Brain pericyte (primary cell): Measurements from ENCODE around the gene PSME3IP1.
"Not testable (repeated sequence)": the region's sequence is repeated elsewhere in the genome, so short reads cannot be mapped to it uniquely, and the experiment has no call there.

Experiments
- DNase-seq: peaks from one replicate; pipeline ENCODE4 v3.0.0-alpha.2; 2012; ENCODE audit warnings: low read depth, low spot score

Gene PSME3IP1

DNA sequence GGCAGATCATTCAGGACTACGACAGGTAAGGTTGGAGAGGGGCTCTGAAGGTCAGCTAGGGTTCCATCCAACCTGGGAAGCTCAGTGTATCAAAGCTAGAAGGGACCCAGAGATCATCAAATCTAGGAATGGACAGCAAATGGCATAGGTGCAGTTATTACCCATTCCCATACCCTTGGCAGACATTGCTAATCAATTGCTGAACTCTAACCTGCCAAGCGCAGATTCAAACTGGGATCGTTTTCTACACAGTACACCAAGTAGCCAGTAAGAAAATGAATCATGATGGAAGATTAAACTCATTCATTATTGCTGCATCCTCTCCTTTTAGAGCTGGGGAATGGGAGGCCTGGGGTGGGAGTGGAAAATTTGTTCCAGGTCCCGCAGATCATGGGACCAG, 59.9 kb downstream of the PSME3IP1 start:
- no peak for DNase-seq

DNA sequence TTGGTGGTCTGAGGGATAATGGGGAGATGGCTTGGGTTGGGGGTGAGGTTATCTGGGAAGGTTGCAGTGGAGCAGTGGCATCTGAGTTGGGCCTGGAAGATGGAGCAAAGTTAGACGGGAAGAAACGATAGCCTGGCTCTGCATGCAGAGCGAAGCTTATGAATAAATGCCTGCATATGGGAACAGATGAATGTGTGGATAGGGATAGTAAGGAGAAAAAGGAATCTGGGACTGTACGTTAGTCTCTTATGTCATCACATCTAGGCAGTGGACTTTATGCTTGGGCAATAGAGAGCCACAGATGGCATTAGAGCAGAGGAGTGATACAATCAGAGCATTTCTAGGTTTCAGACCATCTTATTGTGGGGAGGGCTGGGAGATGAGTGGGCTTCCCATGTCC, 60.5 kb downstream of the PSME3IP1 start:
- DNase-seq, result no peak

DNA sequence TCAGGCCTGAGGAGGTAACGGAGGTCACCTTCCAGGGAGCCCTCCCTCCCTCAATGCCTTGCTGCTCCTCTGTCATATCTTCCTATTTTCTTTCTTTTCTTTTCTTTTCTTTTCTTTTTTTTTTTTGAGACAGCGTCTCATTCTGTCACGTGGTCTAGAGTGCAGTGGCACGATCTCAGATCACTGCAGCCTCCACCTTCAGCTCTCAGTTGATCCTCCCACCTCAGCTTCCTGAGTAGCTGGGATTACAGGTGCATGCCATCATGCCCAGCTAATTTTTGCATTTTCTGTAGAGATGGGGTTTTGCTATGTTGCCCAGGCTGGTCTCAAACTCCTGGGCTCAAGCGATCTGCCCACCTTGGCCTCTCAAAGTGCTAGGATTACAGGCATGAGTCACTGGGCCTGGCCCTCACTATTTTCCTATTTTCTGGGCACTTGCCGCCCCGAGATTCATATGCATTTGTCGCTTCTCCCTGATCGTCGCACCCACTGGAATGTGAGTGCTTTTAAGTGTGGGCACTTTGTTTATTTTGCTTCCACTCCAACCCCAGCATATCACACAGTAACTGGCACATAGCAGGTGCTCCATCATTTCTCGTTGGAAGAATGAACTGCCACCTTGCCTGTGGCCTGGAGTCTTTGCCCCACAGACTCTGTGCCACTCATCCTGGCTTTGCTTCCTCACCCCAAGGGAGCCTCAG, 61.7 kb downstream of the PSME3IP1 start:
- DNase-seq, result no peak

DNA sequence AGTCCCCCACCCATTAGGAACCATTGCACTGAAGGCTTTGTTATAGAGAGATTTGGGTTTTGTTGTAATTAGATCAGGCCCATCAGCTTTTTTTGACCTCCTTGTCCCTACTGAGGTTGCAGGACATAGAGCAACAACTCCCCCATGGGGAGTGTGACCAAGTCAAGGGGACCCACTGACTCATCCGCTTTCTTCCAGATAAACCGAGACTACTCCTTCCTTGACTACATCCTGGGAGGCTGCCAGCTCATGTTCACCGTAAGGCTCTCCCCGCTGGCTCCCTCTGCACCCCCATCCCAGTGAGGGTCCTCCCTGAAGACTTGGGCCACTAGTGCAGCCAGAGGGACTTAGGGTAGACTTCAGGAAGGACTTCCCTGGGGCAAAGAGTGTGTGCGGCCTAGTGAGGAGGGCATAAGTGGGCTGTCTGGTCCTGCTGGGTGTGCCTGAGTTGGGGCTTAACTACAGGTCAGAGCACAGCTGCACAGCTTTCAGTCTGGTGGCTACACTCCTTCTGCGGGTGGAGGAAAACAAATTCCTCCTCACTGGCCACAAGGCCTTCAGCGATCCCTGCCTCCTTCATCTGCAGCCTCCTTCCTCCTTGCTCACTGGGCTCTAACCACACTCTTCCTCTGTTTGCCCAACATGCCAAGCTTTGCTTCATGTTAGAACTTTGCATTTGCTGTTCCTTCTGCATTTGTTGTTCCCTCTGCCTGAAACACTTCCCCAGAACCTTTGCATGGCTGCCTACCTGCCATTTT, 62.4 kb downstream of the PSME3IP1 start:
- DNase-seq, result no peak

DNA sequence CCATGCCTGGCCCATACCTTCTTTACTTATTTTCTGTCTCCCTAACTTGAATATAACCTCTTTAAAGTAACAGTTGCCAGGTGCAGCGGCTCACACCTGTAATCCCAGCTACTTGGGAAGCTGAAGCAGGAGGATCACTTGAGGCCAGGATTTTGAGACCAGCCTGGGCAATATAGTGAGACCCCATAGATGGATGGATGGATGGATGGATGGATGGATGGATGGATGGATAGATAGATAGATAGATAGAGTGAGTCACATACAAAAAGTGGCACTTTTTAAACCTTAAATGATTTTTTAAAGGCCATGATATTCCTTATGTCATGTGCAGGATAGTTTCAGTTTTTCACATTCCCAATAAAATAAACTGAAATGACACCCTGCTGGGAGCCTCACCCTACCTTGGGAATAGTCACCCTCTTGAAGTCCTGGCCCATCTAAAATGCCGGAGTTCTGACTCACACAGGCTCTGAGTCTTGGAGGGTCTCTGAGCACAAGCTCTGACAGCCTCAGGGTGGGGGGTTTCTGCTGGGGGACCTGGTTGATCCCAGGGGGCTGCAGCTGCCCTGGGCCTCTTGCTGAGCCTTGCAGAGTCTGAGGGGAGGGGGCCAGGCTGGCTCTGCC, 67.3 kb downstream of the PSME3IP1 start:
- no peak for DNase-seq

DNA sequence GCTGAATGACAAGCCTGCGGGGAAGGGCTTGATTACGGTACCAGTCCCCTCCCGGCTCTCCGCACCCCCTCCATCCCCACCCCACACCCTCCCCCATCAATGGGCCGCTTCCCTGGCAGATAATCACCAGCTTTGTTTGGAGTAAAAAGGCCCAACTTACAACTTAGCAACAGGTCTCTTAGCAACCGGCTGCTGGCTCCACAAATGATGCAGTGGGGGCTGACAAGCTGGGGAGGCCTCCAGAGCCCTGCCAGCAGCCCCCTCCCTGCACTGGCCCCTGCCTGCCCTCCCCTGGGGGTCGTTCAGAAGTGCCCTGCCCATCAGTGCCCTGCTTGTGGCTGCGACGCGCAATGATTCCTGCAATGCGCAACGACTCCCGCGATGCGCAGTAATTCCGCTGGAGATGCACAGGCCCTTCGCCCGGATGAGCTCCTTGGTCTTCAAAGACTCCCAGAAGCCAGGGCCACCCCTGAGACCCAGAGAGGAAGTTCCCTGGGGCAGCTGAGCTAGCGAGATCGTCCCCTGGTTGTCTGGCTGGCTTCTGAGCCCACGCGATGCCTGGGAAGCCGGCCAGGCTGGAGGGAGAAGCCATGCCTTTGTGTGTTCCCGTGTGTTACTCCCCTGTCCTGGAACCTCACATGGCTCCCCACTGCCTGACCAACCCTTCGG, 70.2 kb downstream of the PSME3IP1 start:
- DNase-seq, result peak; percentile 31

DNA sequence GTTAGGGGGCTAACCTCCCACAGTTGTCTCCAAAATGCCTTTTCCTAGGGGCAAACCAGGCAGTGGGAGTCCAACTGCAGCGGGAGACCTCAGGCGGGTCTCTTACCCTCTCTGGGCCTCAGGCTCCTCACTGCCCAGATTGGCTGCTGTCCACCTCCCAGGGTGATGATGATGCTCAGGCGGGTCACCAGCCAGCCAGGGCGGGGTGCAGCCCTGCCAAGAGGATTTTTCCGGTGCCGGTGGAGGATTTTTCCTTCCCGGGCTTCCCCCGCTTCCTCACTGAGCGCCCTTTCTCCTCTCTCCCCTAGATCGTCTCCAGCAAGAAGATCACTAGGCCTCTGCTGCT, 70.7 kb downstream of the PSME3IP1 start:
- no peak for DNase-seq

DNA sequence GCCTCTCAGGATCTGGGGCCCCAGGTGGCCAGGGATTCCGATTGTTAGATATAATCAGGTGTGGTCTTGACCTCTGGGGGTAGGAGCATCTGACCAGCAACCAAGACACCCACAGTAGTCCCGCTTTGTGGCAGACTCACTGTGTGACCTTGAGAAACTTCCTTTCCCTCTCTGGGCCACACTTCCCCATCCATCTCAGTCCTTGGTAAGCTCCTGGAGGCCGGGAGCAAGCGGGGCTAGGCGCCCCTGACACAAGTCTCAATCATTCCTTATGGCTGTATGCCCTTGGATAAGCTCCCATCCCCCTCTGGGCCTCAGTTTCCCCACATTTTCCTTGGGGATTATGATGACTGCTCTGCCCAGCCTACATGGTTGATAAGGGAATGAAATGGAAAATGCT, 72.2 kb downstream of the PSME3IP1 start:
- no peak for DNase-seq

DNA sequence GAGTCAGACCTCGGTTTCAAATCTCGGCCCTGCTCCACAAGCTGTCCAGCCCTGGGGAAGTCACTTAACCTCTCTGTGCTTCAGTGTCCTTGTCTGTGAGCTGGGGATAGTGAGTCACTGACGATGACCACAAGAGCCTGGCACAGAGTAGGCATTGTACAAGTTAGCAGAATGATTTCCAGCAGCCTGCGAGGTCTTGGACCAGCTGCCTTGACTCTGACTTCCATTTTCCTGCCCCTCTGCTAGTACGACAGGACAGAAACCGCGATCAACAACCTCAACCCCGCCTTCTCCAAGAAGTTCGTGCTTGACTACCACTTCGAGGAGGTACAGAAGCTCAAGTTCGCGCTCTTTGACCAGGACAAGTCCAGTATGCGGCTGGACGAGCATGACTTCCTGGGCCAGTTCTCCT, 72.8 kb downstream of the PSME3IP1 start:
- no peak for DNase-seq

DNA sequence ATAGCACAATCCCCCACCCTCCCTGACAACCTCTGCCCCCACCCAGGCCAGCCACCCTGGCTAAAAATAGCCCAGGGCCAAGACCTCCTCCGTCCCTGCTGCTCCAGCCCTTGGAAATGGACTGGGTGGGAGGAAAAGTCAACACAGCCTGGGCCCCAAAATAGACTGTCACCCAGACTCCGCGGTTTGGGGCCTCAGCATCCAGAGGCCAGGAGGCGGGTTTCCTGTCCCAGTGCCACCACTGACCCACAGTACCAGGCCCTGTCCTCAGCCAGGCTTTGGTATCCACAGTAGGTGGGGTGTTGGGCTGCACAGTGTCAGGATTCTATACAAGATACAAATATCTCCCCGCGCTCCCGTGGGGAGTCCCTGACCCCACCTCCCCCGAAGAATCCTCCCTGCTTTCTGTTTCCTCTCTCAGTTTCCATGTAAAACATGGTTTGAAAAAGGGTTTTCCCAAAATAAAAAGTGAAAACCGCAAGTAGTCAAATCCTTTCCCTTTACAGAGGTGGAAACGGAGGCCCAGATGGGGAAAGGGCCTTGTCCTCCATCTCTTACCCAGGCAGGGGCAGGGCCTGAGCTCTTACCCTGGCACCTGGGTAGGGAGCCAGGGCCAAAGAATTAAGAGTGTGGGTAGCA, 73.3 kb downstream of the PSME3IP1 start:
- no peak for DNase-seq

DNA sequence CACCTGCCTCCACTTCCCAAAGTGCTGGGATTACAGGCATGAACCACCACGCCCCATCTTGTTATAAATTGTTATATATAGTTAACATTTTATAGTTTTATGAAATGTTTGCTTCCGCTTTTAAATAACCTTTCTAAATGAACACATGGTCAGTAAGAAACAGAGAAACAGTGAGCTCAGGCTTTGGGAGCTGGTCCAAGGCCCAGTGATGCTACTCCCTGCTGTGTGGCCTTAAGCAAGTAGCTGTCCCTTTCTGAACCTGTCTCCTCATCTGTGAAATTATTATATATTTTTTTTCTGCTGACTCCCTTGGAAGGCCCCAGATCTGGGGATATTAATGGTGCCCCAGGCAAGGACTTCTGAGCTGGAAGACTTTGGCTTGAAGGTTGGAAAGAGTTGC, 74.4 kb downstream of the PSME3IP1 start:
- no peak for DNase-seq

DNA sequence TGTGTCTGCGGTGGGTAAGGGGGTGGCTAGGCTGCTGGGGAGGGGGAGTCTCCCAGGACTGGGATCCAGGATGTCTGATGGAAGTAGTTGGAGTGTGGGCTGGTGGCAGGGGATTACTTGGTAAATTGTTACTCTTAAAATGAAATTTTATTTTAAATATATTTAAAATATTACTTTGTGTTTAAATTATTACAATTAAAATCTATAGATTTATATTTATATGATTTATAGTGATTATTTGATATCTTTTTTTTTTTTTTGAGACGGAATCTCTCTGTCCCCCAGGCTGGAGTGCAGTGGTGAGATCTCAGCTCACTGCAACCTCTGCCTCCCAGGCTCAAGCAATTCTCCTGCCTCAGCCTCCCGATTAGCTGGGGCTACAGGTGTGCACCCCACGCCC, 74.9 kb downstream of the PSME3IP1 start:
- no peak for DNase-seq

DNA sequence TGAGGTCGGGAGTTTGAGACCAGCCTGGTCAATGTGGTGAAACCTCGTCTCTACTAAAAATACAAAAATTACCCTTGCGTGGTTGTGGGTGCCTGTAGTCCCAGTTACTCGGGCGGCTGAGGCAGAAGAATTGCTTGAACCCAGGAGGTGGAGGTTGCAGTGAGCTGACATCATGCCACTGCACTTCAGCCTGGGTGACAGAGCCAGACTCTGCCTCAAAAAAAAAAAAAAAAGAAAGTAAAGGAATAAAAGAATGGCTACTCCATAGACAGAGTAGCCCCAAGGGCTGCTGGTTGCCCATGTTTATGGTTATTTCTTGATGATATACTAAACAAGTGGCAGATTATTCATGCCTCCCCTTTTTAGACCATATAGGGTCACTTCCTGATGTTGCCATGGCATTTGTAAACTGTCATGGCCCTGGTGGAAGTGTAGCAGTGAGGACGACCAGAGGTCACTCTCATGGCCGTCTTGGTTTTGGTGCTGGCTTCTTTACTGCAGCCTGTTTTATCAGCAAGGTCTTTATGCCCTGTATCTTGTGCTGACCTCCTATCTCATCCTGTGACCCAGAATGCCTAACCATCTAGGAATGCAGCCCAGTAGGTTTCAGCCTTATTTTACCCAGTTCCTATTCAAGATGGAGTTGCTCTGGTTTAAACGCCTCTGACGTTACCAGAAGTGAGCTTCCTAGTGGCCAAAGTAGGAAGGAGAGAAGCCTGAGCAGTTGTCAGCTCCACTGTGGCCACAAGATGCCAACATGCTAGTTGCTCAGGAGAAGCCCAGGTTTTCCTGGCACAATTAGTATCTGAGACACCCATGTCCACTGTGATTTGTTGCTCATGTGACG, 76.4 kb downstream of the PSME3IP1 start:
- DNase-seq, result not testable (repeated sequence)

DNA sequence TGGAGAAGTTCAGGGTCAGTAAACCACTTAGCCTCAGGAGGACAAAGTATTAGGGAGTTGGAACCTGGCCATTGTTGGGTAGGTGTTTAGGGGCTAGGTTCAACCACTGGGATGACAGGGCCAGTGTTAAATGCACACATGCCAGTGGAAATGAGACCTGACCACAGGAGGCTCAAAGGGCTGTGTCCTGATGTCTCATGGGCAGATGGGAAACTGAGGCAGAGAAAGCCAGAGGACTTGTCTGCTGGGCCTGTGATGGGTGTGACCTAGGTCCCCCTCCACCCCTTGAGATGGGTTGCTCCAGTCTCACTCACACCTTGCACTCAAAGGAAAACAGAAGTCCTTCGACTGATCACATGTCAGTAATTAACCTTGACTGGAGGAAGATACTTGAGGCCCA, 77.4 kb downstream of the PSME3IP1 start:
- no peak for DNase-seq

DNA sequence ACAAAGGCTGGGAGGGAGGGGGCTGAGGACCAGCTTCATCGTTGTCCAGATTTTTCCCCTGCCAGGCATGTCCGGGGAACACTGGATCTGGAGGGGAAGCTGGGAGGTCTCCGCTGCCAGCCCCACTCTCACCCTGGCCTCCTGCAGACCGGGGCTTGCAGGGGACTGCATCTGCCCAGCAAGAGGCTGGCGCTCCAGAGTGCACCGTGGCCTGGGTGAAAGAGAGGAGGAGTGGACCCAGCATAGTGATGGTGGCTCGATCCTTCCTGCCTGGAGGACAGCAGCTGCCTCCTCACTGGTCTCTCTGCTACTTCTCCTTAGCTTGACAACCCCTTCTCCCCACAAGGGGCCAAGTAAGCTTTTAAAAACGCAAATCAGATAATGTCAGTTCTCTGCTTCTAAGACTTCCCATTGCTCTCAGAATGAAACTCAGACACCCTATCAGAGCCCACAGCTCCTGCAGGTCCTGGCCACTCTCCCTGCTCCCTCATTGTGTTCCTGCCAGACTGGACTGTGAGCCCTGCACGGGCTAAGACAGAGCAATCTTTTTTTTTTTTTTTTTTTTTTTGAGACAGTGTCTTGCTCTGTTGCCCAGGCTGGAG, 78.4 kb downstream of the PSME3IP1 start:
- DNase-seq, result no peak

DNA sequence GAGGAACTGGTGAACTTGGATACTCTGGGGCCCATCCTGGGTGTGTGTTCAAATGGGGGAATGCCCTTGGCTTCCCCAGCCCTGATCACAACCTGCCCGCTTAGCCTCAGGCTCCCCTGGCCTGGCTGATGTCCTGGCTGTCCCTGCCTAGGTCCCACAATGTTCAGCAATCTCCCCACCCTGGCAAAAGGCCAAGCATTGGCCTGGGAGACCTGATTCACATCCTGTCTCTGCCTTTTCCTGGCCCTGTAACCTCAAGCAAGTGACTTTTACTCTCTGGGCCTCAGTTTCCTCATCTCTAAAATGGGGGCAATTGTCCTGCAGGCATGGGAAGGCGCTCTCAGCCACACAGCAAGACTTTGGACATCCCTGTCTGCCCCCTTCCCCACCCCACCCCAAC, 79.1 kb downstream of the PSME3IP1 start:
- no peak for DNase-seq

DNA sequence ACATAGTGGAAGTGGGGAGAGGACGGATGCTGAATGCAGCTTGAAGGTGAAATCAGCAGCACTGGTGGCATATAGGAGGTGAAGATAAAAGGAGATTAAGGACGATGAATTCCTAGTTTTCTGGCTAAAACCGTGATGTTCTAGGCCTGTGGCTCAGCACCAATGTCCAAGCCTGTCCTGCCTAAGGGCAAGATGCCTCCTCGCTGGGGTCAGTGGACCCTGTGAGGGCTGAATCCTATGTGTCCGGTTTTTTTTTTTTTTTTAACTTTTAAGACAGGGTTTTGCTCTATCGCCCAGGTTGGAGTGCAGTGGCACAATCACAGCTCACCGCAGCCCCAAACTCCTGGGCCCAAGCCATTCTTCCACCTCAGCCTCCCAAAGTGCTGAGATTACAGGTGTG, 80.7 kb downstream of the PSME3IP1 start:
- no peak for DNase-seq

DNA sequence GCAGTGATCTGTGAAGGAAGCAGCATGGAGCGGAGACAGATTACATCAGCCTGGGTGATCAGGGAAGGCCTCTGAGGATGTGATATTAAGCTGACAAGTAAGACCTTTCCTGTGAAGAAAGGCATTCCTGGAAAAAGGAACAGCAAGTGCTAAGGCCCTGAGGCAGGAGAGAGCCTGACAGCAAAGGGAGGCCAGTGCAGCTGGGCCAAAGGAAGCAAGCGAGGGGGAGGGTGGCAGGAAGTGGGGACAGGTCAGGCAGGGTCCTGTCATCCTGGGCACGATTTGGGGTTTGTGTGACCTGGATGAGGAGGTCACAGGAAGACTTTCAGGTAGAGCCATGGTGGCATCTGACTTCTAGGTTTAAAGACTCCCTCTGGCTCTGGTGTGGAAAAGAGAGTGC, 81.1 kb downstream of the PSME3IP1 start:
- no peak for DNase-seq

DNA sequence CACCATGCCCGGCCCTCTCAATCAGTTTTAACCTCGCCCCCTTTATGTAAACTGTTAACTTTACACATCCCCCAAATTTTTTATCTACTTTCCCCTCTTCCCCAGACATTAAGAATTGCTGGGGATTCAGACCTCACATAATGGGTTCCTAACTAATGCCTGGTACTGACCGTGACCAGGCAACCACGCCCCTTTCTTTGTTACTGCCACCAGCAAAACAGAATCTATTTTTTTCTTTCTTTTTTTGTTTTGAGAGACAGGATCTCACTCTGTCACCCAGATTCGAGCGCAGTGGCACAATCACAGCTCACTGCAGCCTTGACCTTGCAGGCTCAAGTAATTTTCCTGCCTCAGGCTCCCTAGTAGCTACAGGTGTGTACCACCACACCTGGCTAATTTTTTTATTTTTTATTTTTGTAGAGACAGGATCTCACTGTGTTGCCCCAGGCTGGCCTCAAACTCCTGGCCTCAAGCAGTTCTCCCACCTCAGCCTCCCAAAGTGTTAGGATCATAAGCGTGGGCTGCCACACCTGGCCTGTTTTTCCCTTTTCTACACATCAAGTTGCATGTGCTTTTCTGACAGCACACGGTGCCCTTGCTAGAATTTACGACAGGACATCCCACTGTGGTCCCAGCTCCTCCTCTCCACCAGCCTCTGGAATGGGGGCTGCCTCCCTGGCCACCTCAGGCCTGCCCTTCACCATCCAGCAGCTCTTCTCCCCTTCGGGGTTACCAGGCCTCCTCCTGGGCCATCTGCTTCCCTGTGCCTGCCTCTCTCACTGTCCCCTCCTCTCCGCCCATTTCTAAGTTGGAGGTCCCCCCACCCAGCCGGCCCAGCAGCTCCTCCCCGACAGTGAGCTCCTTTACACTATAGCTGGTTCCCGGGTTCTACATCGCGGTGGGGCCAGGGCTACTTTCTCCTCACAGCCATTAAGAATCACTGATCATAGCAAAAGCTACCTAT, 82.7 kb downstream of the PSME3IP1 start:
- no peak for DNase-seq
